Measurements from ENCODE around the gene SLC4A11.

Gene SLC4A11

DNA sequence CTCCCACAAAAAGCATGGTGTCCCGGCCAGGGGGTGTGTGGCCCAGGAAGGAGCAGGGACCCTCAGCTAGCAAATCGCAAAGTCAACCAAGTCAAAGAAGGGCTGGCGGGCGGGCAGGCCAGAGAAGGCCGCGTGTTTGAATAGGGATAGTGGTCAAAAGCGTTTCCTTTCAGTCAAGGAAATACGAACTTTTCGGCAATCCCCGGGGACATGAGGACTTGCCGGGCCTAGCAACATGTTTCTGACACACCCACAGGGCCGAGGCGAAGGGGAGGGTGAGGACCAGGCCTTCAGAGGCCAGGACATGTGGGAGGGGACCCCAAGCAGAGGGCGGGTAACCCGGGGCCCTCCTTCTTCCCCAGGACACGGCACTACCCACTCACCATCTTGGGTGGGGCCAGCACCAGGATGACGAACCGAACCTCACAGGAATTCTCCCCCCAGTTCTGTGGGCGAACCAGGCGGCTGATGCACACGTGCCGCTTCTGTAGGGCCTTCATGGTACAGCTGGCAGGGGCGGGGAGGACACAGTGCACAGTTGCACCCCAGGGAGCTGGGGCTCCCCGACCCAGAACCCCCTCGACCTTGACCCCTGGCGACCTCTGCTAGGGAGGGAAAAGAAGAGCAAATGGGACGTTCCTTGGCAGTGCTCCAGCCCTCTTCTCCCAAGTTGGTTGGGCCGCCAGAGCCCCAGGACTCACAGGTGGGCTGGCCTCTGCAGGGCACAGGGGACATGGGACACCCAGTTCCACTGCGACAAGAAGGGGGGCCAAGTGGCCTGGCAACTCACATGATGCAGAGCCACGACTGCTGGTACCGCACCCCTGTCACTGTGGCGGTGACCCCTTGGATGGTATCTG lies 5.6 kb downstream of the SLC4A11 start:
- no peak for DNase-seq (ENCODE audit: low read depth)
- TF ChIP-seq, protein P1, sequence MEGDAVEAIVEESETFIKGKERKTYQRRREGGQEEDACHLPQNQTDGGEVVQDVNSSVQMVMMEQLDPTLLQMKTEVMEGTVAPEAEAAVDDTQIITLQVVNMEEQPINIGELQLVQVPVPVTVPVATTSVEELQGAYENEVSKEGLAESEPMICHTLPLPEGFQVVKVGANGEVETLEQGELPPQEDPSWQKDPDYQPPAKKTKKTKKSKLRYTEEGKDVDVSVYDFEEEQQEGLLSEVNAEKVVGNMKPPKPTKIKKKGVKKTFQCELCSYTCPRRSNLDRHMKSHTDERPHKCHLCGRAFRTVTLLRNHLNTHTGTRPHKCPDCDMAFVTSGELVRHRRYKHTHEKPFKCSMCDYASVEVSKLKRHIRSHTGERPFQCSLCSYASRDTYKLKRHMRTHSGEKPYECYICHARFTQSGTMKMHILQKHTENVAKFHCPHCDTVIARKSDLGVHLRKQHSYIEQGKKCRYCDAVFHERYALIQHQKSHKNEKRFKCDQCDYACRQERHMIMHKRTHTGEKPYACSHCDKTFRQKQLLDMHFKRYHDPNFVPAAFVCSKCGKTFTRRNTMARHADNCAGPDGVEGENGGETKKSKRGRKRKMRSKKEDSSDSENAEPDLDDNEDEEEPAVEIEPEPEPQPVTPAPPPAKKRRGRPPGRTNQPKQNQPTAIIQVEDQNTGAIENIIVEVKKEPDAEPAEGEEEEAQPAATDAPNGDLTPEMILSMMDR (IDR thresholded peaks at IDR 0.05; ENCODE audit: low read depth, low read length, missing control alignments), result no peak
- no peak overlapping the region for H3K4me3 ChIP-seq (ENCODE audit: low read depth, low read length)

DNA sequence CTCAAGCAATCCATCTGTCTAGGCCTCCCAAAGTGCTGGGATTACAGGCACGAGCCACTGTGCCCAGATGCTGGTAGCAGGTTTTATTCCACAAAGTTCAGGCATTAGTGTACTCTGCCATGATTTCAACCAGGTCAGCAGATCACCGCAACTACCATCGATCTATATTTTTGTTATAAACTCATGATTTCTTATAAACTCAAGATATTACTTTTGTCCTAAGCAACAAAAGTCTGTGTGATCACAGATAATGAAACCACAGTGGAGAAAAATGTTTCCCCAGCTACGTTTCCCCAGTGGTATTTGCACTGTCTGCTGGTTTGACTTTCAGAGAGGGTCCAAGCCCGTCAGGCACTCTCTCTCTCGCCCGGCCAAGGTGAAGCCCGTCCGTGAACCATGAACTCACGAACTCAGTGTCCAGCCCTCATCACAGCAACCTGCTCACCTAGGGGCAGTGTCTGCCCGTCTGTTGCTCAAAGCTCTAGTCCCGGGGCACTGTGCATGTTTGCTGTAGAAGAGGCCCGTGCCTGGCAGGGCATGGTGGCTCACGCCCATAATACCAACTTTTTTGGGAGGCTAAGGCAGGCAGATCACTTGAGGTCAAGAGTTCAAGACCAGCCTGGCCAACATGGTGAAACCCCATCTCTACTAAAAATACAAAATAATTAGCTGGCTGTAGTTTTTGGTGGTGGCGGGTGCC lies 7.0 kb downstream of the SLC4A11 start:
- TF ChIP-seq, protein P1 (IDR thresholded peaks at IDR 0.05; ENCODE audit: low read depth, low read length, missing control alignments), result no peak
- no peak overlapping the region for H3K4me3 ChIP-seq (ENCODE audit: low read depth, low read length)
- no peak for DNase-seq (ENCODE audit: low read depth)

DNA sequence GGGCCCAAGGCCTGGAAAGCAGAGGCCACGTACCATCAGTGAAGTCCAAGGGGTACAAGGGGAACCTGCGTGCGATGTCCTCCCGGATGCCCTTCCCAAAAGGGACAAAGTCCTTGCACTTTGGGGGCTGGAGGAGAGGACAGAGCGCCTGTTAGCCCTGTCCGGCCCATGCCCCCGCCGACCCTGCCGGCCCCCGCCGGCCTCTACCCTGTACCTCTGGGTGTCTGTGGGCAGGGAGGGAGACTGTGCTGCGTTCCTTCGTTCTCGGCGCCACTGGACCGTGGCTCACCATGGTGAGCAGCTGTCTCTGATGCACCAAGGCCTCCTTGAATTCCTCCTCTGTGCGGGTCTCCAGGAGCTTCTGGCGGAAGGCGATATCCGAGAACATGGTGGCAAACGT lies 7.9 kb downstream of the SLC4A11 start:
- no peak overlapping the region for H3K4me3 ChIP-seq (ENCODE audit: low read depth, low read length)
- TF ChIP-seq, protein P1 (IDR thresholded peaks at IDR 0.05; ENCODE audit: low read depth, low read length, missing control alignments), result no peak
- DNase-seq (ENCODE audit: low read depth), result no peak

DNA sequence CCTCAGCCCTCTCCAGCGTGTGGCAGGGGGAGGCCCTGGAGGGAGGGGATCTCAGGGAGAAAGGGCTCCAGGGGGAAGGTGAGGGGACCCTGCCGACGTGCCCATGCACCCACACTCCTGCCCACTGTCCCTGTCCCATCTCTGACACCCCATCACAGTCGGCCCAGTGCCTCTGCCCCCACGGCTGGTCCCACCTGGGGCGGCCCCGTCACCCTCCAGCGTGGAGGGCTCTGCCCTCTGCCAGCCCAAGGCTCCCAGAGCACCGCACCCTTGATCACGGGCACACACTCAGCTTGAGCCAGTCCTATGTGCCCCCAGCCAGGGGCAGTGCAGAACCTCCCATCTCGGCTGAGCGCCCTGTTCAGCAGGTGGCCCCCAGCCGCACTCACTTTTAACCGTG lies 9.2 kb downstream of the SLC4A11 start:
- H3K4me3 ChIP-seq (ENCODE audit: low read depth, low read length), result no peak overlapping the region
- TF ChIP-seq, protein P1 (IDR thresholded peaks at IDR 0.05; ENCODE audit: low read depth, low read length, missing control alignments), result no peak
- no peak for DNase-seq (ENCODE audit: low read depth)

DNA sequence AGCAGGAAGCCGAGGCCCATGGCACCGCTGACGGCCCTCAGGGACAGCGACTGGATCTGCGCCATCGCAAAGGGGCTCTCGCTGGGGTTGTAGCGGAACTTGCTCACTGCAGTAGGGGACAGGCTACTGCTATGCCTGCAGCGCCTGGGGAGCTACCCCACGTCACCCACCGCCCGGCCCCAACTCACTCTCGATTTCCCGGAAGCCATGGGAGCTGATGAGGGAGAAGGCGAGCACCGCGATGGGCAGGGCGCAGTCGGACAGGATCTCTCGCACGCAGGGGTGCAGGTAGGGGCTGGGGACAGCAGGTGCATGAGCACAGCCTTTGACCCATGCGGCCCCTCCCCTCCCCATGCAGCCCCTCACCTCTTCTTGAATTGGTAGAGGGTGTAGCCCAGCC lies 9.8 kb downstream of the SLC4A11 start:
- no peak overlapping the region for H3K4me3 ChIP-seq (ENCODE audit: low read depth, low read length)
- TF ChIP-seq, protein P1 (IDR thresholded peaks at IDR 0.05; ENCODE audit: low read depth, low read length, missing control alignments), result no peak
- DNase-seq (ENCODE audit: low read depth), result no peak

DNA sequence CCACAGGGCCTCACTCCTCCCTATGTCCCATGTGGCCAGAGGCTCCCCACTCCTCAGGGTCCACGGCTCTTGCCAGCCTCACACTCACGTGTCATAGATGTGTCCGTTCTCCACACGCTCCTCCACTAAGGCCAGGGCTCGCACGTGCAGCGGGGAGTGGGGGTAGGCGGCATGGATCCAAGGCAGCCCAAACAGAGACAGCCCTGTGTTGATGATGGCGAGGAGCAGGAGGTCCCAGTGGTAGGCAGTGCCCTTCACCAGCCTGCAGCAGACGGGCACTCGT lies 10.3 kb downstream of the SLC4A11 start:
- TF ChIP-seq, protein P1 (IDR thresholded peaks at IDR 0.05; ENCODE audit: low read depth, low read length, missing control alignments), result no peak
- no peak for DNase-seq (ENCODE audit: low read depth)
- no peak overlapping the region for H3K4me3 ChIP-seq (ENCODE audit: low read depth, low read length)

Measured in GM12864 (cell line).